A172 (cell line): ENCODE data around the gene SAMD3. TPM values are rescaled to one million over a fixed set of nuclear protein-coding genes. Genes with fewer than 3 reads are reported as not detected.
"Not testable (repeated sequence)": the region's sequence is repeated elsewhere in the genome, so short reads cannot be mapped to it uniquely, and the experiment has no call there.

ENCODE experiments used
- DNase-seq: peaks from one replicate; pipeline ENCODE4 v3.0.0-alpha.2; 2015; ENCODE audit warnings: low spot score
- total RNA-seq: library from RNA; depleted of rRNA; stranded (reverse); fragments of >200 nt; shearing (Covaris generic); gene quantifications from 2 replicates; pipeline ENCODE4 v1.2.3, GENCODE V29; 2014

SAMD3 gene
- total RNA-seq, 1 experiment from 2014 or later: 0.28 TPM

DNA sequence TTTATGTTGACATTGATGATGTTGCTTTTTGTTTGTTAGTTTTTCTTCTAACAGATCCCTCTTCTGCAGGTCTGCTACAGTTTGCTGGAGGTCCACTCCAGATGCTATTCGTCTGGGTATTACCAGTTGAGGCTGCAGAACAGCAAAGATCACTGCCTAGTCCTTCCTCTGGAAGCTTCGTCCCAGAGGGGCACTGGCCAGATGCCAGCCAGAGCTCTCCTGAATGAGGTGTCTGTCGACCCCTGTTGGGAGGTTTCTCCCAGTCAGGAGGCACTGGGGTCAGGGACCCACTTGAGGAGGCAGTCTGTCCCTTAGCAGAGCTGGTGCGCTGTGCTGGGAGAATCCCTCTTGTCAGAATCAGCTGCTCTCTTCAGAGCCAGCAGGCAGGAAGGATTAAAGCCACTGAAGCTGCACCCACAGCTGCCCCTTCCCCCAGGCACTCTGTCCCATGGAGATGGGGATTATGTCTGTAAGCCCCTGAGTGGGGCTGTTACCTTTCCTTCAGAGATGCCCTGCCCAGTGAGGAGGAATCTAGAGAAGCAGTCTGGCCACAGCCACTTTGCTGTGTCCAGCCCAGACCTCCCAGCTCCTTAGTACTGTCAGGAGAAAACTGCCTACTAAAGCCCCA, 49.3 kb downstream of the SAMD3 start:
- DNase-seq: not testable (repeated sequence)

DNA sequence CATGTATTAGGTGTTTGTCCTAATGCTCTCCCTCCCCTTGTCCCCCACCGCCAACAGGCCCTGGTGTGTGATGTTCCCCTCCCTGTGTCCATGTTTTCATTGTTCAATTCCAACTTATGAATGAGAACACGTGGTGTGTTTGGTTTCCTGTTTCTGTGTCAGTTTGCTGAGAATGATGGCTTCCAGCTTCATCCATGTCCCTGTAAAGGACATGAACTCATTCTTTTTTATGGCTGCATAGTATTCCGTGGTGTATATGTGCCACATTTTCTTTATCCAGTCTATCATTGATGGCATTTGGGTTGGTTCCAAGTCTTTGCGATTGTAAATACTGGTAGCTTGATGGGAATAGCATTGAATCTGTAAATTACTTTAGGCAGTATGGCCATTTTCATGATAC, 52.6 kb downstream of the SAMD3 start:
- not testable (repeated sequence) for DNase-seq

DNA sequence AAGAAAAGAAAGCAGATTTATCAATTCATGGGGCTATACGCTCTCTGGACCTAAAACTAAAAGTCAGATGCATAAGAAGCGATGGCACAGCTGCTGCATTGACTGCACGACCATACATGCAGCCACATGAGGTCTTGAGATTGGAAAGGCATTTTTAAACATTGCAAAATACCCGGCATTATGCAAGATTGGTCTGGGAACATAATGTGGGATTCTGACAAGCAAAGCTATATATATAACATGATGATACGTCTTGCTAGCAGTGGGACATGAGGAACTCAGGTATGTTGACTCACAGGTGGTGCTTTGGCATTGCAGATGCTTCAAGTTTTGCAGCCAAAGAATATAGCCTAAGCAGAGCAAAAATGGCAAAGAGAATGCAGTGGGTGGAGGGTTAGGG, 55.1 kb downstream of the SAMD3 start:
- DNase-seq: no peak

DNA sequence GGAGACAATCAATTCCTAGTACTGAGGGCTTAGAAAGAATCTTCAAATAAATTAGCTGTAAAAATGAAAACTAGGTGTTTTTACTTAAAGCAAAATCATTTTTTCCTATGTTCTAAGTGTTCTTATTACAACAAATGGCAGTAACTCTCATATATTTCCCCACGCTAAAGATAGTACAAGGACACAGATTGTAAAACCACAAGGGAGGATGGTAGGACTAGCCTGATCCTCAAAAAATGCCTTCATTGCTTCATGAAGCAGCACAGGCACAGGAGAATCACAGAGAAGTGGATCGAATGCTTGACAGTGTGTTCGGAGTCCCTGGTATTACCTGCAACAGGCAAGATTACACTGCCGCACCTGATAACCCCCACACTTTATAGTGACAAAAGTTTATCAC, 58.5 kb downstream of the SAMD3 start:
- DNase-seq: no peak

DNA sequence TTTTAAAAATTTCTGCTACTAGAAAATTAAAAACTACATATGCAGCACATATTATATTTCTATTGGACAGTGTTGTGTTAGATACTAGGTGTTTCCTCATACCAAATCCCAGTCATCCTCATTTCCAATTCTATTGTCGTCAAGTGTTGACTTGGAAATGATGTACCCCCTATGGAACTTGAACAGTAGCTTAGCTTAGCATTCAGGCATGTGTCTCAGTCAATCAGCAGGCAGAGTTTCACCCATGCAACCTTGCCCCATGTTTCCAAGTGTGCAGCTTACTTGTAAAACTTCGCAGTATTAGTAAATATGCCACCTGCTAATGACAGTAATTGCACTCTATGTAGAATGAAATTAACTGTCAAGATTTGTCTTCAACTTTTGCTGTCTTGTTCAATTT, 59.5 kb downstream of the SAMD3 start:
- no peak for DNase-seq

DNA sequence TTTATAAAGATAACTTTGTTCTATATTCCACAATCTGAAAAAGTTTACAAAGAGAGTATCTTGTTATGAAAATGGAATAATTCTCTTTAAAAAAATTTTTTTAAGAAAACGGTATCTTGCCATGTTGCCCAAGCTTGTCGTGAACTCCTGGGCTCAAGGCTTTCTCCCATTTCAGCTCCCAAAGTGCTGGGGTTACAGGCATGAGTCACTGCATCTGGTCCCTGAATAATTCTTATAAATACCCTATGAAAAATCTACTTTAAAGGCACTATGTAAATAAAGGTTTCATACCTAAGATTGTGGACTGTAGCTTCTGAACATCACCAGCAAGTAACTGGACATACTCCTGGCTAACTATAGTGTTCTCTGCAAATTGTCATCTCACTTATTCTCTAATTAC, 60.3 kb downstream of the SAMD3 start:
- DNase-seq: no peak

DNA sequence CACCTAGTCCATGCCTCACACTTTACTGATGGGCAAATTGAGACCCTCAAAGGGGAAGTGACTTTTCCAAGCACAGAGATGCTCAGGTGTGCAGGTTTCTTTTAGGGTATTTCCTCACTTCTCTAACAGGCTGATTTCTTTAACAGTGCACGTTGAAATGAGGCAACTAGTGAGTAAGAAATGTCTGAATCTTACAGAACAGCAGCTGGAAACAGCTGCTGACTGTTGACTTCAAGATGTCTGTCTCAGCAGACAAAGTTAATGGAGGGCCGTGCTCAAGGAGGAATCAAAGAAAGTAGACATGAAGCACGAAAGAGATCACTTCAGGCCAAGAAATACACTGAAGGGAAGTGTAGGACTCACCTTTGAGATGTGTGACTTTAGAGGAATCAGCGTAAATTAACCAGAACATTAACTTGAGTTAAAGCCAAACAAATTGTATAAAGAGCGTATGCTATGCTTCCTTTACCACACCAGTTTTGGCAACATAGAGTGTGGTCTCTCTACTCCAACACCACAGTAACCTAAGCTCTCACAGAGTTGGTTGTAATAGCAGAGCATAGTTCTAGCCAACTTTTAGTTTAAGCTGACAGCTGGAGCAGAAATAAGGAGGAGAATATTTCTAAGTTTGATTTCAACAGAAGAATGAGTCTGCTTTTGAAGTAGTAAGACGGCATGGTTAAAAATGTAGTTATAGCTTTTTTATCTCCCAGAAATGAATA, 60.9 kb downstream of the SAMD3 start:
- no peak for DNase-seq

DNA sequence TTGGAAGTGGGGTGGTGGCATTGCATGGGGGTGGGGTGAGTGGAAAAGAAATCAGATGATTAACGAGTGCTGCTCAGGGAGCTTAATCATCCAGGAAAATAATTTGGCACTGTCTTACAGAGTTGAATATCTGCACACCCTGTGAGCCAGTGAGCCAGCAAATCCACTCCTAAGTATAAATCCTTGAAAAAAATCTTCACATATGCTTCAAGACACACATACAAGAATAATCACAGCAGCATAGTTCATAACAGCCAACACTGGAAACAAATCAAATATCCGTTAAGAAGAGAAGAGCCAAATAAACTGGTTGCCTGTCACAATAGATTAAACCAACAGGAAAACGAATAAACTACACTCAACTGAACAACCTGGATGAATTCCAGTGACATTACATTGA, 62.8 kb downstream of the SAMD3 start:
- no peak for DNase-seq

DNA sequence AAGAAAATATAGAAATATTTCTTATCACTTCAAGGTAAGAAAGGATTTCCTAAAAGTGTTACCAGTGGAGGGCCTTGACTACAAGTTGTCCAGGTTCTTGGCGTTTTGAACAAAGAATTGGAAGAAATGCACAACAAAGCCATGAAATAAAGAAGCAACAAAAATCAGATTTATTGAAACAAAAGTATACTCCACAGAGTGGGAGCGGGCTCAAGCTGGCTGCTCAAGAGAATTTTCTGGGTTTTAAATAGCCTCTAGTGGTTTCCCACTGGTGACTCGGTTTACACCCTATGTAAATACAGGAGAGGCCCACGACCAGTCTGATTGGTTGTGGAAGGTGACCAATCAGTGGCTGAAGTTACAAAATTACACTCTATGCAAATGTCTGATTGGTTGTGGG, 64.2 kb downstream of the SAMD3 start:
- DNase-seq: no peak

DNA sequence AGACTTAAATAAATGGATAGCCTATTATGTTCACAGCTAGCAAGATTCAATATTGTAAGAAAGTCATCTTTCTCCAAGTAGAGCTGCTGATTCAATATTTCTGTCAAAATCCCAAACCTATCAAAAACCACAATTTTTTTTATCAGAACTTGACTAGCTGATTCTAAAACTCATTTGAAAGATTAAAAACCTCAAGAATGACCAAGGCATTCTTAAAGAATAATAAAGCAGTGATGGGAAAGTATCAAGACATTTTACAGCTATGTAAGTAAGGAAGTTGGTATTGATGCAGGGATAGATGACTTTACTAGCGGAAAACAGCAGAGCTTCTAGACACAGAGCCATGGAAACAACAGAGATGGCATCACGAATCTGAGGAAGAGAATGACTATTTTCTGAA, 64.7 kb downstream of the SAMD3 start:
- DNase-seq: no peak

DNA sequence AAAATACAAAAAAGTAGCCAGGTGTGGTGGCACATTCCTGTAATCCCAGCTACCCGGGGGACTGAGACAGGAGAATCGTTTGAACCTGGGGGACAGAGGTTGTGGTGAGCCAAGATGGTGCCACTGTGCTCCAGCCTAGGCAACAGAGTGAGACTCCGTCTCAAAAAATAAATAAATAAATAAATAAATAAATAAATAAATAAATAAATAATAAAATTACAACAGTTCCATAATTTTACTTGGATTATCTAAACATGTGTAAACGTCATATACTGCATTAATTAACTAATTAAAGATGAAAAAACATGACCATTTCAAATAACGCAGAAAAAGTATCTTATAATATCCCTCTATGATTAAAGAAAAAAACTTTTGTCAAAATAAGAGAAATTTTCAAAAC, 65.8 kb downstream of the SAMD3 start:
- DNase-seq: no peak

DNA sequence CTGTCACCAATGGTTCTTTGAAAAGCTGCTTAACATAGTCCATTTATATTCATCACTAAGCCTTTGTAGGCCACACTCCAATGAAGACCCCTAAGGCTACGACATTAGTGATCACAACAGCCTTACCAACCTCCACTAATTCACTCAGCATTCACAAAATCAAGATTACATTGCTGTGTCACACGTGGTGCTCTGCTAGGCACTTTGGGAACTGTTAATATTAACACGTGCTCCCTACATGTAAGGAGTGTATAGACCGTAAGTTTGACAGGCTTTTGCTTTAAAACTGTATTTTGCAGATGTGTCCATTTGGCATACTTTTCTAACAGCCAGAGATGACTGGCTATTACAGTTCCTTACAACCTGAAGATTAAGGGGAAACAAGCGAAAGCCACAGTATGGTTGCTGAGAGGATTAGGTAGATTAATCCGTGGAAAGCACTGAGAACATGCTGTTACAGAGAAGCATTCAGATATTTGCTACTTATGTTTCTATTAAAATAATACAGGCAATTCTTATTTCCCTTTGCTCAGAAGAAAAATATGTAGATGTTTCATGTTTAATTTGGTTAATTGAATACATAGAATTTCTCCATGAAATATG, 69.7 kb downstream of the SAMD3 start:
- DNase-seq: no peak

DNA sequence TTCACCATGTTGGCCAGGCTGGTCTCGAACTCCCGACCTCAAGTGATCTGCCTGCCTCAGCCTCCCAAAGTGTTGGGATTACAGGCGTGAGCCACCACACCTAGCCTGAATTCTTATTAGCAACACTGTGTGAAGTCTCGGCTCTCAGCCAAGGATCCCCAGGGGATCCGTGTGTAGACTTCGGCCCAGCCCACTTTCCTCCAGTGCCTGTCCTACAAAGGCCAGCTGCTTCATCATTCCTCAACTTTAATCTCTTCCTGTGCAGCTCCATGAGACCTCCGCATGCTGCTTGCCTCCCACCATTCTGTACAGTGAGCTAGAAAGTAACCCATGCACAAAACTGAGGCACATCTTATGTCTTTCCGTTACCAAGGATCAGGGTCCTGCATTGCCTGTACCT, 71.8 kb downstream of the SAMD3 start:
- DNase-seq: no peak

DNA sequence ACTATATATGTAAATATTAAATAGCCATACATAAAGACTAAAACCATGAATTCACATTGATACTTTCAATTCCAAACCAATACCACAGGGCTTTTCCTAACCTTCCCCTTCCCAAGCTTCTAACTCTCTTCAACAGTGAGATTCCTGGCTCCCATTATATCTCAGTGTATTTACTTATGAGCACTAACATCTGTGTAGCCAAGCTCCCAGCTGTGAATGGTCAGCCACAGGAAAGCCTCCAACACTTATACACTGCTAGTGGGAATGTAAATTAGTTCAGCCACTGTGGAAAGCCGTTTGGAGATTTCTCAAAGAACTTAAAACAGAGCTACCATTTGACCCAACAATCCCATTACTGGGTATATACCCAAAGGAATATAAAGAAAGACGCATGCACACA, 73.7 kb downstream of the SAMD3 start:
- not testable (repeated sequence) for DNase-seq

DNA sequence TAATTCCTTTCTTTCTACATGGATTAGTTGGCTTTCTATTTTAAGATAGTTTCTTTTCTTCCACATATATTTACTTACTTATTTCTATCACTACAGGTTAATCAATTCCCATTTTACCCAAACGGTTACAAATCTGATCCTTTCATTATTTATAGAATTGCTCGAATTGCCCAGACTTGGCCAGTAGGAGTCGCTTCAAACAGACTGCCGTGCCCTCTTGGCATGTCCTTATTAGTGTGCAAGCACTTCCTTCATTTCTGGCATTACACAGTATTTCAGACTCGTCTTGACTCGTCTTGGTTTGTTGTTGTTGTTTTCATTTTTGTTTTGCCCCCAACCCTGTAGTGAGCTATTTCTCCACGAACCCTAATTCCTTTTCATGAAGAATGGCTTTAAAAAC, 74.6 kb downstream of the SAMD3 start:
- DNase-seq: no peak

DNA sequence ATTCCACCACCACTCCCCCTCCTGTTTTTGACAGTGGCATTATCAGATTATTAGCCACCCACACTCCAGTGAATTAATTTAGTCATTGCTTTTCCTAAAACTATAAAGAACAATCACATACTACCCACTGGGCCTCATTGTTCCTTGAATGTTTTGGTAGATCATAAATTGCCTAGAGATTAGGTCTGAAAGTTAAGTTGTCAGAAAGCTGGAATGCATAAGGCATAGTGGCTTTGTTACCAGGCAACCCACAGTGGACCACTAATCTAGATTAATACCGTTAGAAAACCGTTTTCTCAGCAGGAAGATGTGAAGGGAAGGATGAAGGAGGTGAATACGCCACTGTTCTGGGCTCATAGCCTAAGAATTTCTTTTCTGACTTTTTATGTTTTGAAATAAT, 75.6 kb downstream of the SAMD3 start:
- no peak for DNase-seq

DNA sequence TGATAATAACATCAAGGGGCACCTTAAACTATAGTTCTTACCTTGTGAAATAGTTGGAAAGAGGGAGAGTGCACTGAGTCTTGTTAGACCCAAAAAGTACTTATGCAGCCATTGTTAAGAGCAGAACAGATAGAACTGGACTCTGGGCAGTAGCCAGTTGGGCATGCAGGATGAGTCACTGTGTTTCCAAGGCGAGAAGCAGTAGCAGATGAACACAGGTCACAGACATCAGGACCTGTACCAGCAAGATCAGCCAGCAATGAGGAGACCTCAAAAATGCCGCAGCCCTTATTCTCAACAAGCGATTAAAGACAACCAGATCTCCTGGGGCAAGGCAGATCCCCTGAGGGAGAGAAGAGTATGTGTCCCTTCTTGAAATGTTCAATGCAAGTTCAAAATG, 79.0 kb downstream of the SAMD3 start:
- DNase-seq: peak; percentile 9

DNA sequence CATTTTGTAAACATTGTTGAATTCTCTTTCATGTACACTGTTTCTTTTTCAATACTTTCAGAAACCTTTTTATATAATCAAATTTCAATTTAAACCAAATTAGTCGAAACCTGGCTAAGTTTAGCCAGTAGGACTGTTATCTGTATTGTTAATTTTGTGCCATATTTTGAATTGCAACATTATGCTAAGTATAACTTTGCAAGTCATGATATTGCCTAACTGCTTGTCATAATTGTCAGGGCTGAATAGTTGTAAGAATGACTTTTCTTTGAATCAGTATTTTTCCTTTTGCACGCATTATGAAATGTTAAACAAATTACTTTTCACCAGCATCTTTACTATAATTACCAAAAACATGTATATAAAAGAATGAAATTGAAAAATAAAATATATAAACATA, 82.7 kb downstream of the SAMD3 start:
- no peak for DNase-seq

DNA sequence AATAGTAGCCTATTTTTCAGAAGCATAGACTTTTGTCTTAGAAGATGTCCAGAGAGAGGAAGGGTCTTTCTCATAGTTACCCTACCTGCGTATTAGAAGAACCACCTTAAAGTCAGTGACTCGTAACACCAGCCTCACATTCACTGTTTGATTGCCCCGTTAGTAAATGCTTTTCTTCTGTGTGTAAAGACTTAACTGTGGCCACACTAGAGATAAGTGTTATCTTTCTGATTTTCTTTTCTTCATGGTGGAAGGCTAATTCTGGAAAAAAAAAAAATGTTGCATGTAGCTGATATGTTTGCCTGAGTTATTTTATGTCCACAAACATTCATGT, 83.9 kb downstream of the SAMD3 start:
- no peak for DNase-seq

DNA sequence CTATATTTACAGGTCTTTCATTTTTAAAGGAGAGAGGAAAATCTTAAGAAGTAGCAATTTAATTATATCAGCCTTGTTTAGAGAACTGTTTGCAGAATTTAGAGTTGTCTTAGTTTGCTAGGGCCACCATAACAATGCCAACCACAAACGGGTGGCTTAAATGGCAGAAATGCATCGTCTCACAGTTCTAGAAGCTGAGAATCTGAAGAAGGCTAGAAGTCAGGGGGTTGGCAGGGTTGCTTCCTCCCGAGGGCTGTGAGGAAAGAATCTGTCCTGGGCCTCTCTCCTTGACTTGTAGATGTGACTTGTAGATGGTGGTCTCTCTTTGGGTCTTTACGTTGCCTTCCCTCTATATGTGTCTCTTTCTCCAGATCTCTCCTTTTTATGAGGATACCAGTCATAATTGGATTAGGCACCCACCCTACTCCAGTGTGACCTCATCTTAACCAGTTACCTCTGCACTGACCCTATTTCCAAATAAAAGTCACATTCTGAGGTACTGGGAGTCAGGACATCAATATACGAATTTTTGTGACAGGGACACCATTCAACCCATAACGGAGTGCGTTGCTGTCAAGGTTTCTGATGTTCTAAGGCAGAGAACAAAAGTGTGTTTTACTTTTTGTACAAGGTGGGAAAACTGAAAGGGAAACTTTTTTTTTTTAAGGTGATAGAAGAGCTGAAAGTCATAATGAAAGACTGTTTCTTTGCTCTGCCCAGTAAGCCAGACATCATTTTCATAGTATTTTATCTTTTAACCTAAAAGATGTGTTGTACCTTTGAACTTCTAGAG, 84.4 kb downstream of the SAMD3 start:
- no peak for DNase-seq

DNA sequence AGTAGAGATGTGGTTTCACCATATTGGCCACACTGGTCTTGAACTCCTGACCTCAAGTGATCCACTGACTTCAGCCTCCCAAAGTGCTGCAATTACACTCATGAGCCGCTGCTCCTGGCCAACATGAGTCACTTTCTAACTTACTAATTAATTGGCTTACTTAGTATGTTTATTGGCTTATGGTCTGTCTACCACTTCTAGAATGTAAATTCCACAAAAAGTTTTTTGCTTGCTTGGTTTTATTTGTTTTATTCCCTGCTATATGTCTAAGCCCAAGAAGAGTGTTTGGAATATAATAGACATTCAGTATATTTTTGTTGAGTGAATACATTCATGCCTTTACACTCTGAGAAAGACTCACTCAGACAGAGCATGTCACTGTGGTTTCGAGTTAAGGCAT, 86.0 kb downstream of the SAMD3 start:
- DNase-seq: no peak

DNA sequence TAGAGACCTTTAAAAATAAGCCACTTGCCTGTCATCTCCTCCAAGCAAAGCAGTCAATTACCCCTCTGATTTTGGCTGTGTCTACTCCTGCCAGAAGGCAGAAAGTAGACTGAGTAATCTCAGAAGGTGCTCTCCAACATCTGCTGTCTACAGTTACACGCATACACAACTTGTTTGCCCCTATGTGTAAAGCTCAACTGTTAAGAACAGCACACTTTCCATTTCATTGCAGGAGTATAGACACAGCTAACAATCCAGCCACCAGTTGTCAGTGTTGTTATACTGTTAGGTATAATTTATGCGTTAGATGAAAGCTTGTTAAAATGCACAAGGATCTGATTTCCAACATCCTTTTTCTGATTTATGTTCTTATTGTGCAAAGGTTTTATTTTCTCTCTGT, 88.2 kb downstream of the SAMD3 start:
- DNase-seq: no peak

DNA sequence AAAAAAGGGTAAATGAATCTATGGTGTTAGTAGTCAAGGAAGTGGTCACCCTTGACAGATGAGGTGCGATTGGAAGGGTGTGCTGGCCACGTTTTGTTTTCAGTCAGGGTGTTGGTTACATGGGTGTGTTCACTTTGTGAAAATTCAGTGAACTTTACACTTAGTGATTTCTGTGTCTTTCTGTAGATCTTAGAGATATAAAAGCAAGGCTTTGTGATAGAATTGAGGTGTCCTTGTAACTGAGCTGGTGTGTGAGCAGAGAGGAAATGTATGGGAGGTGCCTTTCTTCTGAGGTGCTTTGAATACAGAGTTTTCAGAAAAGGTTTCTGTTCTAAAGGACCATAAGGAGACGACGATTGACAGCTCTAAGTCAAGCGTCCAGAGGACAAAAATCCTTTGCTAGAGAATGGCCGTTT, 90.5 kb downstream of the SAMD3 start:
- DNase-seq: no peak
